ENCODE data around the gene KIAA1586. TPM values are rescaled to one million over a fixed set of nuclear protein-coding genes. Genes with fewer than 3 reads are reported as not detected.

The KIAA1586 gene

Small RNA genes lying within 50 kb of the gene (small RNA-seq; reads per million reads assigned to genes)
- gene FTH1P15 (ENCODE audit: insufficient read depth): not detected

All from mesendoderm (in vitro differentiated cells).